Suprapubic skin (tissue), 4 donors: ENCODE results near the gene TGFBR1. TPM values are rescaled to one million over a fixed set of nuclear protein-coding genes. Genes with fewer than 3 reads are reported as not detected.

Source experiments
- DNase-seq, 2 donors: peaks; one replicate each; pipeline ENCODE4 v3.0.0-alpha.2; 2019; ENCODE audit warnings: low spot score in 2 of 2
- H3K27ac ChIP-seq: fragments of 200-600 bp; sonication (generic); one replicate; pipeline ENCODE4 v1.5.1; 2019
- H3K27me3 ChIP-seq: fragments of 200-600 bp; sonication (generic); one replicate; pipeline ENCODE4 v1.5.1; 2019
- H3K36me3 ChIP-seq: fragments of 200-600 bp; sonication (generic); one replicate; pipeline ENCODE4 v1.5.1; 2019
- H3K4me1 ChIP-seq: fragments of 200-600 bp; sonication (generic); one replicate; pipeline ENCODE4 v1.5.1; 2019
- H3K4me3 ChIP-seq: fragments of 200-600 bp; sonication (generic); one replicate; pipeline ENCODE4 v1.5.1; 2019; ENCODE audit warnings: mild to moderate bottlenecking
- H3K9me3 ChIP-seq: fragments of 200-600 bp; sonication (generic); one replicate; pipeline ENCODE4 v1.5.1; 2019
- CTCF ChIP-seq, 2 donors: fragments of 200-600 bp in 1 of 2; fragments of 450-650 bp in 1 of 2; sonication (generic) in 1 of 2; IDR thresholded peaks; one replicate each; pipeline ENCODE4 v1.5.1; 2016 to 2019; ENCODE audit warnings: antibody characterized with exemption in 2 of 2, mild to moderate bottlenecking in 1 of 2, moderate library complexity in 1 of 2
- EP300 ChIP-seq: sonication (generic); formaldehyde crosslinking; IDR thresholded peaks from one replicate; pipeline ENCODE4 v1.6.1; 2017; ENCODE audit warnings: antibody characterized with exemption
- POLR2A ChIP-seq, 2 donors: fragments of 450-650 bp; IDR thresholded peaks; one replicate each; pipeline ENCODE4 v1.6.1; 2017; ENCODE audit warnings: antibody characterized with exemption in 2 of 2, mild to moderate bottlenecking in 2 of 2, moderate library complexity in 2 of 2
- POLR2AphosphoS5 ChIP-seq, 3 donors: sonication (generic); formaldehyde crosslinking; IDR thresholded peaks; one replicate each; pipeline ENCODE4 v1.6.1; 2017; ENCODE audit warnings: antibody characterized with exemption in 3 of 3
- WGBS: methylation state at CpG from one replicate; pipeline ENCODE4 v1.1.5; 2018; 5-methylcytosine and 5-hydroxymethylcytosine counted together
- total RNA-seq, 4 donors: library from RNA; depleted of rRNA; stranded (reverse); fragments of >200 nt; gene quantifications; one replicate each; pipeline ENCODE4 v1.1.0, GENCODE V29; 2016

The TGFBR1 gene
- total RNA-seq, 4 donors from 2014 or later = 11.3 to 19.8 (median 14.7) TPM

DNA sequence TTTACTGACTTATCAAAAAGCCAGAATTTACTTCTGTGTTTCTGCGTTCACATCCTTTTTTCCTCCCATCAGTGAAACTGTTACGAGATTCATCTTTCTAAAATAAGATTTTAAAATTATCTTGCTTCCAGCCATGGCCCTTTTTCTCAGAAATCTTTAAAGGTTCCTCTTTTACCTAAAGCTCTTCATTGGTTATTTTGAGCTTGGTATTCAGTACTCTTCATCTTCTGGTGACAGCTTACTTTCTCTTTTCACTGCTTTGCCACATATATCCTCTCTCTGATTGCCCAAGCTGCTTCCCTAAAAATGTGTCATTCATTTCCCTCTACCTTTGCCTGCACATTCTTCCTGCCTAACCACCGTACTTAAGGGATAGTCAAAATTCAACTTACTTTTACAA is 32.3 kb downstream of the TGFBR1 start:
- WGBS = 94% methylated on average over 3 of the region's 3 CpGs

DNA sequence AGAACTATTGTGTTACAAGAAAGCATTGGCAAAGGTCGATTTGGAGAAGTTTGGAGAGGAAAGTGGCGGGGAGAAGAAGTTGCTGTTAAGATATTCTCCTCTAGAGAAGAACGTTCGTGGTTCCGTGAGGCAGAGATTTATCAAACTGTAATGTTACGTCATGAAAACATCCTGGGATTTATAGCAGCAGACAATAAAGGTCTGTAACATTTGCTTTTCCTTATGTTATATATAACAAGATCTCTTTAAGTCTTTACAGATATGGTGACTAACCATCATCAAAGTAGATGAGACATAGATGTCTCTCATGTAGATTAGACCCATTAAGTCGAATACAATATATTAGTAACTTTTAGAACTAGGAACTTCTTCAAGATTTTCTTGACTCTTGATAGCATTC is 33.0 kb downstream of the TGFBR1 start:
- H3K36me3 ChIP-seq = peaks cover 18% of the 10 kb centered on the region
- 86% methylated on average over 7 of the region's 7 CpGs for WGBS
- no peak for TF ChIP-seq POLR2A (IDR thresholded peaks at IDR 0.05)
- no peak for TF ChIP-seq CTCF (IDR thresholded peaks at IDR 0.05)
- no peak for TF ChIP-seq POLR2AphosphoS5 (IDR thresholded peaks at IDR 0.05)
- TF ChIP-seq EP300 = no peak
- H3K27me3 ChIP-seq = no peaks in the 10 kb centered on the region
- no peak for DNase-seq
- no peak overlapping the region for H3K27ac ChIP-seq
- peaks cover 6% of the 10 kb centered on the region for H3K4me1 ChIP-seq
- no peaks in the 10 kb centered on the region for H3K9me3 ChIP-seq
- no peak overlapping the region for H3K4me3 ChIP-seq

More for the DNA sequence above, 32.3 kb downstream of the TGFBR1 start:
- Histone ChIP-seq H3K27ac (no peak overlapping the region), H3K36me3 (peaks cover 11% of the 10 kb centered on the region), H3K27me3 (no peaks in the 10 kb centered on the region), H3K9me3 (no peaks in the 10 kb centered on the region), H3K4me3 (no peak overlapping the region), H3K4me1 (peaks cover 6% of the 10 kb centered on the region)
- DNase-seq = no peak
- TF ChIP-seq POLR2A (IDR thresholded peaks at IDR 0.05) (no peak), POLR2AphosphoS5 (IDR thresholded peaks at IDR 0.05) (no peak), EP300 (no peak), CTCF (IDR thresholded peaks at IDR 0.05) (no peak)

DNA sequence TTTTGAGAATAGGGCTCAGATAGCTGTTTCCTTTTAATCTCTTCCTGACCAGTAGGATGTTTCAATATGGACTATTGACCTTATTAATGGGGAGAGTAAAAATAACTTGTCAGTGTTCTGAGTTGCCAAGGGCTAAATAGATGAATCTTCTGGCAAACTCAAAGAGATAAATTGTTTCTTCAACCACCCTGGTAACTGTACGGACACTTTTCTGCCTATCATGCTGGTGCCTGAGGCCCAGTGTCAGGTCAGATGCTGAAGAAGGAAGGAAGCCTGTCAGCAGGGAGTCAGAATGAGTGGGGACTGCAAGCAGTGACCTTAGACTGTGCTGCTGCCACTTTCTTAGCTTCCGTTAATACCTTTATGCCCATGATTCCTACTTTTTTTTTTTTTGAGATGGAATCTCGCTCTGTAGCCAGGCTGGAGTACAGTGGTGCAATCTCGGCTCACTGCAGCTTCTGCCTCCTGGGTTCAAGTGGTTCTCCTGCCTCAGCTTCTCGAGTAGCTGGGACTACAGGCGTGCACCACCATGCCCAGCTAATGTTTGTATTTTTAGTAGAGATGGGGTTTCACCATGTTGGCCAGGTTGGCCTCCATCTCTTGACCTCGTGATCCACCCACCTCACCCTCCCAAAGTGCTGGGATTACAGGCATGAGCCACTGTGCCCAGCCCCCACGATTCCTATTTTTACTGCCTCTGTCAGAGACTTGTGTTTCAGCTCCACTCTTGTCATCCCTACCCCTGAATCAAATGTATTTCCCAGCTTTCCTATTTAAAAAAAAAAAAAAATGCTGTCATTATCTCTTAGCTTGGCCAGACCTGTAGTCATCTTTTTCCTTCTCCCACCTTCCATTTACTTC is 33.7 kb downstream of the TGFBR1 start:
- Histone ChIP-seq H3K36me3 (peaks cover 22% of the 10 kb centered on the region), H3K27ac (no peak overlapping the region), H3K27me3 (no peaks in the 10 kb centered on the region), H3K9me3 (no peaks in the 10 kb centered on the region), H3K4me3 (no peak overlapping the region), H3K4me1 (peaks cover 6% of the 10 kb centered on the region)
- 91% methylated on average over 8 of the region's 8 CpGs for WGBS
- TF ChIP-seq EP300 (no peak), CTCF (IDR thresholded peaks at IDR 0.05) (no peak), POLR2A (IDR thresholded peaks at IDR 0.05) (no peak), POLR2AphosphoS5 (IDR thresholded peaks at IDR 0.05) (no peak)
- DNase-seq = no peak

DNA sequence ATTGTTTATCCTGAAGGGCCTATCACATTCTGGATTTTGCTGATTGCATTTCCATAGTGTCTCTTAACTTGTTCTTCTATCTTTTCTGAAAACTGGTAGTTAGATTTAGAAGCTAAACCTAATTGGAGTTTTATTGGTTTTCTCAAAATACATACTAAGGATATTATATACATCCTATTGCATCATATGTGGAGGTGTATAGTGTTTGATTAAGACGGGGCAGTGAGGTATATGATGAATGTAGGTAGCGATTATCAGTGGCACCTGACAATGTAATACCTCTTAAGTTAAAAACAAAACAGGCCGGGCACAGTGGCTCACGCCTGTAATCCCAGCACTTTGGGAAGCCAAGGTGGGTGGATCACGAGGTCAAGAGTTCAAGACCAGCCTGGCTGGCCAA is 35.0 kb downstream of the TGFBR1 start:
- H3K27ac ChIP-seq = no peak overlapping the region
- H3K4me3 ChIP-seq = no peak overlapping the region
- peaks cover 6% of the 10 kb centered on the region for H3K4me1 ChIP-seq
- DNase-seq = no peak
- H3K27me3 ChIP-seq = no peaks in the 10 kb centered on the region
- TF ChIP-seq POLR2AphosphoS5 (IDR thresholded peaks at IDR 0.05) = no peak
- TF ChIP-seq CTCF (IDR thresholded peaks at IDR 0.05) = no peak
- TF ChIP-seq EP300 = no peak
- no peak for TF ChIP-seq POLR2A (IDR thresholded peaks at IDR 0.05)
- H3K9me3 ChIP-seq = no peaks in the 10 kb centered on the region
- WGBS = 95% methylated on average over 5 of the region's 5 CpGs
- peaks cover 35% of the 10 kb centered on the region for H3K36me3 ChIP-seq

- no peaks in the 10 kb centered on the region for H3K27me3 ChIP-seq
- WGBS = 78% methylated on average over 2 of the region's 2 CpGs
- H3K4me3 ChIP-seq = no peak overlapping the region
- H3K36me3 ChIP-seq = peaks cover 44% of the 10 kb centered on the region
- H3K9me3 ChIP-seq = no peaks in the 10 kb centered on the region
- no peak for DNase-seq
- H3K4me1 ChIP-seq = peaks cover 6% of the 10 kb centered on the region
- TF ChIP-seq EP300 (no peak), POLR2A (IDR thresholded peaks at IDR 0.05) (no peak), POLR2AphosphoS5 (IDR thresholded peaks at IDR 0.05) (no peak), CTCF (IDR thresholded peaks at IDR 0.05) (peak; percentile 63 to 82)
- no peak overlapping the region for H3K27ac ChIP-seq
These were observed 35.9 kb downstream of the TGFBR1 start for GRCh38 chr9:99140685-99141314.
